Panc1 (cell line): ENCODE measurements around the gene ASPSCR1.

Experiments
- SIN3A ChIP-seq: IDR thresholded peaks from 2 replicates; pipeline ENCODE4 v1.6.1; 2012; ENCODE audit warnings: low read depth, mild to moderate bottlenecking, low read length, moderate library complexity, borderline replicate concordance; ENCODE audit not compliant: insufficient read depth
- TF ChIP-seq, protein P1 (sequence below): fragments of 450-650 bp; IDR thresholded peaks from 2 replicates; pipeline ENCODE4 v1.5.1; 2017; ENCODE audit warnings: mild to moderate bottlenecking

DNA sequence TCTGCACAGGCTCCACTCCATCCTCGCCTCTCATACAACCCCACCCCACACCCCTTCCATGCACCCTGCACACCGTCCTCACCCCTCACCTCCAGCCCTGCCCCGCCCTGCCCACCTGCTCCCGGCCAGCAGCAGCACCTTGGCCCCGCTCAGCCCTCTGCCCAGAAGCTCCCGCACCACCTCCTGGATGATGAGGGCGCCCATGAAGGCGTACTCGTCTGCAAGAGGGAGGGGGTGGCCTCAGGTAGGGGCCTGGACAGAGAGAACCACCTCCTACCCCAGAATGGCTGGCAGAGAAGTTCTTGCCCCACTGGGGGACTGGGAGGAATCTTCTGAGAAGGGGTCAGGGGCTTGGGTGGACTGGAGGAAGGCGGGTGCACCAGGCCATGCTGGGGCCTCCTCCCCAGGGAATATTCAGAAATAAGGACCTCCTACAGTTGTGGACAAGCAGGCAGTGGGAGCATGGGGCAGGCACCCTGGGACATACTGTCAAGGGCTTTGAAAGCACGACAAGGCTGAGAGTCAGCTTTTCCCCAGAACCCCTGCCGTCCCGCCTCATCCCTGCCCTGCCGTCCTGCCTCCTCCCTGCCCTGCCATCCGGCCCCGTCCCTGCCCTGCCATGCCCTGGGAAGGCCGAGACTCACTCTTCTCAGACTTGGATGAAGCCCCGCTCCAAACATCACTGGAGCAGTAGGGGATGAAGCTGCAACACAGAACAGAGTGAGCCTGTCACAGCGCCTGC lies 19.6 kb upstream of the ASPSCR1 start:
- TF ChIP-seq, protein P1, sequence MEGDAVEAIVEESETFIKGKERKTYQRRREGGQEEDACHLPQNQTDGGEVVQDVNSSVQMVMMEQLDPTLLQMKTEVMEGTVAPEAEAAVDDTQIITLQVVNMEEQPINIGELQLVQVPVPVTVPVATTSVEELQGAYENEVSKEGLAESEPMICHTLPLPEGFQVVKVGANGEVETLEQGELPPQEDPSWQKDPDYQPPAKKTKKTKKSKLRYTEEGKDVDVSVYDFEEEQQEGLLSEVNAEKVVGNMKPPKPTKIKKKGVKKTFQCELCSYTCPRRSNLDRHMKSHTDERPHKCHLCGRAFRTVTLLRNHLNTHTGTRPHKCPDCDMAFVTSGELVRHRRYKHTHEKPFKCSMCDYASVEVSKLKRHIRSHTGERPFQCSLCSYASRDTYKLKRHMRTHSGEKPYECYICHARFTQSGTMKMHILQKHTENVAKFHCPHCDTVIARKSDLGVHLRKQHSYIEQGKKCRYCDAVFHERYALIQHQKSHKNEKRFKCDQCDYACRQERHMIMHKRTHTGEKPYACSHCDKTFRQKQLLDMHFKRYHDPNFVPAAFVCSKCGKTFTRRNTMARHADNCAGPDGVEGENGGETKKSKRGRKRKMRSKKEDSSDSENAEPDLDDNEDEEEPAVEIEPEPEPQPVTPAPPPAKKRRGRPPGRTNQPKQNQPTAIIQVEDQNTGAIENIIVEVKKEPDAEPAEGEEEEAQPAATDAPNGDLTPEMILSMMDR, result no peak
- TF ChIP-seq SIN3A, result no peak
